K562 (cell line): Measurements from ENCODE around the gene WBP1L. TPM values are rescaled to one million over a fixed set of nuclear protein-coding genes. Genes with fewer than 3 reads are reported as not detected.

Experiments
- ATAC-seq: fragments of 200-7000 bp; cut with Tn5 transposase; 3 replicates; pipeline ENCODE4 v1.9.1; 2020; ENCODE audit warnings: moderate library complexity
- BruUV-seq: library from RNA; stranded (reverse); fragments of 400-500 nt; replicated peaks from 2 replicates; lab custom pipeline; 2021; lab: Mats Ljungman, UMichigan
- CTCF ChIA-PET: fragments of 300-600 bp; formaldehyde crosslinking; extraction: SDS; loops from one replicate; lab custom pipeline; 2021; ENCODE audit warnings: low intra/inter-chr PET ratio; lab: Yijun Ruan, JAX
- POLR2A ChIA-PET: fragments of 300-600, 350-650 bp; sonication (Branson Sonifier 250); formaldehyde crosslinking; extraction: SDS; loops from one replicate; lab custom pipeline; 2021; ENCODE audit warnings: antibody characterized with exemption, inconsistent platforms; lab: Yijun Ruan, JAX
- DNase-seq, 4 experiments: peaks; one replicate each; pipeline versions ENCODE4 v3.0.0 to v3.0.0-alpha.2; 2011 to 2018; ENCODE audit warnings: low spot score in 3 of 4, mixed read lengths in 3 of 4; ENCODE audit errors: extremely low read depth in 1 of 4
- FAIRE-seq: peaks from 2 replicates; lab custom pipeline; 2011; peaks lifted over from hg19 to GRCh38; lab: Jason Lieb, UNC
- H2AFZ ChIP-seq: 2 replicates; pipeline ENCODE4 v1.6.0; 2011; ENCODE audit warnings: low read depth, low read length, control low read depth, inconsistent platforms
- H3K27ac ChIP-seq: fragments of 200-600 bp; 3 replicates; pipeline ENCODE4 v1.8.0; 2011; ENCODE audit warnings: low read depth, mild to moderate bottlenecking, control low read depth, inconsistent platforms, low read length, moderate library complexity, mixed read lengths; ENCODE audit errors: extremely low read depth
- H3K27me3 ChIP-seq, 2 experiments: fragments of 300-600 bp in 1 of 2; 2 replicates in 1 of 2; 3 replicates in 1 of 2; pipeline versions ENCODE4 v1.6.0 to v1.8.0; 2011; ENCODE audit warnings: inconsistent platforms in 2 of 2, low read length in 2 of 2, mild to moderate bottlenecking in 1 of 2, mixed read lengths in 1 of 2, moderate library complexity in 1 of 2; ENCODE audit not compliant: control insufficient read depth in 2 of 2, insufficient read depth in 2 of 2
- H3K36me3 ChIP-seq: fragments of 300-600 bp; 3 replicates; pipeline ENCODE4 v1.8.0; 2011; ENCODE audit warnings: mild to moderate bottlenecking, low read length, inconsistent platforms; ENCODE audit not compliant: control insufficient read depth, insufficient read depth
- H3K4me1 ChIP-seq, 2 experiments: fragments of 200-600 bp in 1 of 2; replicated peaks in 1 of 2; 2 replicates in 1 of 2; 3 replicates in 1 of 2; pipeline versions ENCODE4 v1.5.1 to v1.8.0; 2011; ENCODE audit warnings: inconsistent platforms in 2 of 2, low read length in 2 of 2, mild to moderate bottlenecking in 1 of 2, mixed read lengths in 1 of 2, moderate library complexity in 1 of 2; ENCODE audit not compliant: control insufficient read depth in 2 of 2, insufficient read depth in 2 of 2
- H3K4me2 ChIP-seq: 2 replicates; pipeline ENCODE4 v1.6.1; 2011; ENCODE audit warnings: low read length, control low read depth, inconsistent platforms, mixed read lengths; ENCODE audit not compliant: insufficient read depth
- H3K4me3 ChIP-seq: fragments of 200-600 bp; sonication (generic), shearing (Covaris generic); 2 replicates; pipeline ENCODE4 v1.5.1; 2016; ENCODE audit warnings: control low read depth, inconsistent platforms
- H3K79me2 ChIP-seq: fragments of 200-600 bp; 3 replicates; pipeline ENCODE4 v1.8.0; 2011; ENCODE audit warnings: low read length, inconsistent platforms; ENCODE audit not compliant: control insufficient read depth, insufficient read depth
- H3K9ac ChIP-seq, 2 experiments: 2 replicates each; pipeline versions ENCODE4 v1.6.0 to v1.6.1; 2011; ENCODE audit warnings: low read depth in 2 of 2, low read length in 2 of 2, control low read depth in 1 of 2, inconsistent platforms in 1 of 2, mild to moderate bottlenecking in 1 of 2, mixed read lengths in 1 of 2; ENCODE audit not compliant: insufficient read depth in 1 of 2
- H3K9me1 ChIP-seq: one replicate; pipeline ENCODE4 v1.6.0; 2011; ENCODE audit warnings: inconsistent platforms, mild to moderate bottlenecking, low read length, moderate library complexity; ENCODE audit not compliant: control insufficient read depth, insufficient read depth
- H3K9me3 ChIP-seq: replicated peaks from 2 replicates; pipeline ENCODE4 v1.5.1; 2011; ENCODE audit warnings: low read depth, low read length, inconsistent platforms; ENCODE audit not compliant: control insufficient read depth, insufficient read depth
- H4K20me1 ChIP-seq: replicated peaks from 2 replicates; pipeline ENCODE4 v1.6.1; 2011; ENCODE audit warnings: low read length, inconsistent platforms, mixed read lengths; ENCODE audit not compliant: control insufficient read depth, insufficient read depth
- BHLHE40 ChIP-seq: IDR thresholded peaks from 2 replicates; pipeline ENCODE4 v1.6.1; 2011; ENCODE audit warnings: low read length, improper control_type of control experiment
- ETV5 ChIP-seq: sonication (generic); formaldehyde crosslinking; IDR thresholded peaks from 2 replicates; pipeline ENCODE4 v1.4.0; 2020; ENCODE audit warnings: low read depth, mild to moderate bottlenecking, missing genetic modification reagents
- LARP7 ChIP-seq: fragments of 450-650 bp; IDR thresholded peaks from 2 replicates; pipeline ENCODE4 v1.6.1; 2016
- PATZ1 ChIP-seq: fragments of 250-450 bp; sonication (Bioruptor Pico); IDR thresholded peaks from 2 replicates; pipeline ENCODE4 v1.5.0; 2020; ENCODE audit warnings: mild to moderate bottlenecking, borderline replicate concordance
- RBM39 ChIP-seq: fragments of 200-400 bp; formaldehyde crosslinking; optimal IDR thresholded peaks from 2 replicates; pipeline ENCODE3; 2018; ENCODE audit warnings: low read depth, low read length
- TBP ChIP-seq: optimal IDR thresholded peaks from 2 replicates; pipeline ENCODE3; 2011; ENCODE audit warnings: low read depth, low read length, improper control_type of control experiment
- USF2 ChIP-seq: sonication (generic); formaldehyde crosslinking; IDR thresholded peaks from 2 replicates; pipeline ENCODE4 v1.5.0; 2020; ENCODE audit warnings: missing genetic modification reagents
- WGBS: fragments of 100-300 bp; shearing (Covaris generic); methylation state at CpG from one replicate; pipeline ENCODE4 v1.1.6; 2016; ENCODE audit warnings: low coverage, mixed read lengths; ENCODE audit not compliant: insufficient coverage; ENCODE audit errors: missing lambda C conversion rate; 5-methylcytosine and 5-hydroxymethylcytosine counted together
- in situ Hi-C: fragments of 300-500 bp; cut with MboI; formaldehyde crosslinking; loops from 4 replicates; pipeline ENCODE4 v1.15.0; 2018; ENCODE audit warnings: inconsistent platforms, mixed read lengths
- intact Hi-C: fragments of 100-400 bp; cut with micrococcal nuclease; formaldehyde crosslinking; loops from 2 replicates; pipeline ENCODE4 v1.14.2; 2022
- polyA plus RNA-seq, 8 experiments: library from polyadenylated mRNA; depleted of rRNA in 4 of 8; stranded (reverse) in 5 of 8; unstranded in 3 of 8; fragments of >200 nt; fragmentation: Nextera tagmentation in 2 of 8; fragmentation: Illumina TruSeq in 1 of 8; extraction: Ambion mirVana in 2 of 8; extraction: Trizol in 1 of 8; gene quantifications; 2 replicates each; pipeline versions ENCODE4 v1.2.1 to v1.2.3, GENCODE V29; 2011 to 2014; ENCODE audit warnings: inconsistent platforms in 1 of 8, missing spikeins in 1 of 8
- total RNA-seq, 7 experiments: library from RNA; depleted of rRNA in 6 of 7; stranded (reverse); fragments of >200 nt in 6 of 7; fragmentation: Illumina TruSeq in 2 of 7; extraction: Trizol in 2 of 7; gene quantifications; 2 replicates each; pipeline versions ENCODE4 v1.2.1 to v1.2.3, GENCODE V29; 2011 to 2021; ENCODE audit warnings: low replicate concordance in 1 of 7
- TF ChIP-seq, protein P1 (sequence below): fragments of 250-450 bp; sonication (Bioruptor Pico); IDR thresholded peaks from 2 replicates; pipeline ENCODE4 v1.9.0; 2021; ENCODE audit warnings: mild to moderate bottlenecking

WBP1L gene
- total and polyA plus RNA-seq, 9 of the 15 experiments (the other 6 are each of a cell fraction or from before 2014, with no cell fraction given): 3.2 to 14.4 (median 11.3) TPM

- intact Hi-C loops (no loop called here), in situ Hi-C loops (no loop called here)
- H3K4me1 ChIP-seq: peaks cover 0 to 7% of the 10 kb centered on the region in 2 experiments; a peak in 4 of 5 replicates
- ChIA-PET CTCF (no interaction called here), POLR2A (no interaction called here)
- no peaks in the 10 kb centered on the region for H3K9me3 ChIP-seq
- TF ChIP-seq RBM39: no peak
- TF ChIP-seq, protein P1, sequence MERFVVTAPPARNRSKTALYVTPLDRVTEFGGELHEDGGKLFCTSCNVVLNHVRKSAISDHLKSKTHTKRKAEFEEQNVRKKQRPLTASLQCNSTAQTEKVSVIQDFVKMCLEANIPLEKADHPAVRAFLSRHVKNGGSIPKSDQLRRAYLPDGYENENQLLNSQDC (CRISPR knock-in tag): no peak
- TF ChIP-seq ETV5 (CRISPR knock-in tag): no peak
- no peak for TF ChIP-seq PATZ1 (CRISPR knock-in tag)
- TF ChIP-seq LARP7: no peak
- no peak for TF ChIP-seq TBP
- no peak for TF ChIP-seq BHLHE40
- no peak for TF ChIP-seq USF2 (CRISPR knock-in tag)
- H4K20me1 ChIP-seq: no peaks in the 10 kb centered on the region
- H3K4me2 ChIP-seq: no peak overlapping the region
- FAIRE-seq (no peak), ATAC-seq (no peak), DNase-seq (no peak)
- no peak overlapping the region for H3K4me3 ChIP-seq
- H3K9ac ChIP-seq: no peak overlapping the region
- H3K79me2 ChIP-seq: no peaks in the 10 kb centered on the region; the same call in 2 of the 3 replicates
- H2AFZ ChIP-seq: no peak overlapping the region
- 72% methylated on average over 6 of the region's 6 CpGs for WGBS
- no peaks in the 10 kb centered on the region for H3K27me3 ChIP-seq
- H3K27ac ChIP-seq: no peak overlapping the region
- peaks cover 24% of the 10 kb centered on the region; the same call in 2 of the 3 replicates for H3K36me3 ChIP-seq
- no peaks in the 10 kb centered on the region for H3K9me1 ChIP-seq
- no TSS peak for BruUV-seq
Measured at GRCh38 chr10:102802920-102803534, 59.3 kb downstream of the WBP1L start.
